GM12878 (cell line): Measurements from ENCODE around the gene CD180. TPM values are rescaled to one million over a fixed set of nuclear protein-coding genes. Genes with fewer than 3 reads are reported as not detected.

Experiments
- ATAC-seq: fragments of 200-7000 bp; cut with Tn5 transposase; 3 replicates; pipeline ENCODE4 v1.9.1; 2020; ENCODE audit warnings: mild to moderate bottlenecking, moderate library complexity
- BruUV-seq: library from RNA; stranded (reverse); fragments of 400-500 nt; replicated peaks from 2 replicates; lab custom pipeline; 2021; lab: Mats Ljungman, UMichigan
- CTCF ChIA-PET: fragments of 300-600 bp; sonication (Branson Sonifier 250); formaldehyde crosslinking; extraction: SDS; loops from one replicate; lab custom pipeline; 2021; ENCODE audit warnings: inconsistent platforms; lab: Yijun Ruan, JAX
- POLR2A ChIA-PET: fragments of 350-600 bp; formaldehyde crosslinking; extraction: SDS; loops from one replicate; lab custom pipeline; 2021; ENCODE audit warnings: inconsistent platforms; lab: Charles Lee
- RAD21 ChIA-PET: fragments of 300-600 bp; sonication (Branson Sonifier 250); formaldehyde crosslinking; loops from one replicate; lab custom pipeline; 2023; ENCODE audit warnings: antibody characterized with exemption; ENCODE audit not compliant: unreplicated experiment; lab: Charles Lee
- SMC1A ChIA-PET: fragments of 300-600 bp; sonication (Branson Sonifier 250); formaldehyde crosslinking; loops from one replicate; lab custom pipeline; 2023; ENCODE audit not compliant: unreplicated experiment, uncharacterized antibody; lab: Charles Lee
- DNase-seq: peaks from one replicate; pipeline ENCODE4 v3.0.0-alpha.2; 2011; ENCODE audit warnings: low read depth, low spot score
- FAIRE-seq: peaks from 3 replicates; lab custom pipeline; 2011; peaks lifted over from hg19 to GRCh38; lab: Jason Lieb, UNC
- H2AFZ ChIP-seq: 2 replicates; pipeline ENCODE4 v1.6.0; 2011; ENCODE audit warnings: low read depth, low read length, control low read depth; ENCODE audit not compliant: control insufficient read depth
- H3K27ac ChIP-seq: 2 replicates; pipeline ENCODE4 v1.5.1; 2011; ENCODE audit warnings: control low read depth; ENCODE audit not compliant: control insufficient read depth, insufficient read depth
- H3K27me3 ChIP-seq, 2 experiments: replicated peaks in 1 of 2; 2 replicates each; pipeline versions ENCODE4 v1.6.0 to v1.6.1; 2011; ENCODE audit warnings: low read length in 1 of 2; ENCODE audit not compliant: control insufficient read depth in 2 of 2, insufficient read depth in 2 of 2
- H3K36me3 ChIP-seq, 2 experiments: 2 replicates each; pipeline ENCODE4 v1.5.1; 2011; ENCODE audit warnings: low read length in 1 of 2; ENCODE audit not compliant: control insufficient read depth in 2 of 2, insufficient read depth in 2 of 2
- H3K4me1 ChIP-seq: 2 replicates; pipeline ENCODE4 v1.6.1; 2011; ENCODE audit warnings: mild to moderate bottlenecking, low read length, moderate library complexity, mixed read lengths; ENCODE audit not compliant: control insufficient read depth, insufficient read depth
- H3K4me2 ChIP-seq: 2 replicates; pipeline ENCODE4 v1.6.0; 2011; ENCODE audit warnings: control low read depth; ENCODE audit not compliant: control insufficient read depth, insufficient read depth
- H3K4me3 ChIP-seq: fragments of 200-600 bp; sonication (generic); 2 replicates; pipeline ENCODE4 v1.5.1; 2016
- H3K79me2 ChIP-seq: 2 replicates; pipeline ENCODE4 v1.6.0; 2011; ENCODE audit warnings: low read length; ENCODE audit not compliant: control insufficient read depth, insufficient read depth
- H3K9ac ChIP-seq: 2 replicates; pipeline ENCODE4 v1.8.0; 2011; ENCODE audit warnings: low read length, control low read depth, mixed read lengths; ENCODE audit not compliant: control insufficient read depth, insufficient read depth
- H3K9me3 ChIP-seq: replicated peaks from 3 replicates; pipeline ENCODE4 v1.5.1; 2011; ENCODE audit warnings: mild to moderate bottlenecking, low read length; ENCODE audit not compliant: control insufficient read depth, insufficient read depth
- H4K20me1 ChIP-seq: 2 replicates; pipeline ENCODE4 v1.6.0; 2011; ENCODE audit not compliant: control insufficient read depth, insufficient read depth
- CBFB ChIP-seq: IDR thresholded peaks from 2 replicates; pipeline ENCODE4 v1.6.1; 2016; ENCODE audit warnings: antibody characterized with exemption, low read depth
- CBX3 ChIP-seq: fragments of 200-600 bp; sonication (generic); IDR thresholded peaks from 2 replicates; pipeline ENCODE4 v1.6.1; 2016; ENCODE audit warnings: low read depth, borderline replicate concordance
- CEBPB ChIP-seq, 2 experiments: fragments of 150-350 bp in 1 of 2; IDR thresholded peaks; 2 replicates each; pipeline ENCODE4 v1.6.1; 2012 to 2014; ENCODE audit warnings: low read depth in 2 of 2, low read length in 2 of 2, borderline replicate concordance in 1 of 2, inconsistent platforms in 1 of 2
- E2F8 ChIP-seq: fragments of 450-650 bp; IDR thresholded peaks from 2 replicates; pipeline ENCODE4 v1.6.1; 2018; ENCODE audit warnings: mild to moderate bottlenecking, low read depth, moderate library complexity; ENCODE audit not compliant: partially characterized antibody
- FOXK2 ChIP-seq: fragments of 450-650 bp; IDR thresholded peaks from 2 replicates; pipeline ENCODE4 v1.6.1; 2017; ENCODE audit warnings: mild to moderate bottlenecking, moderate library complexity
- GATAD2B ChIP-seq: fragments of 450-650 bp; conservative IDR thresholded peaks from 2 replicates; pipeline ENCODE4 v1.6.1; 2017; ENCODE audit warnings: low read depth, mild to moderate bottlenecking, moderate library complexity
- HDAC2 ChIP-seq: fragments of 200-600 bp; sonication (generic); IDR thresholded peaks from 2 replicates; pipeline ENCODE4 v1.6.1; 2017
- MAX ChIP-seq: IDR thresholded peaks from 2 replicates; pipeline ENCODE4 v1.6.1; 2012; ENCODE audit warnings: low read depth, low read length, improper control_type of control experiment
- MEF2A ChIP-seq: IDR thresholded peaks from 2 replicates; pipeline ENCODE4 v1.6.1; 2011; ENCODE audit warnings: low read depth, mild to moderate bottlenecking, low read length, moderate library complexity; ENCODE audit not compliant: insufficient read depth
- MYB ChIP-seq: fragments of 150-350 bp; IDR thresholded peaks from 2 replicates; pipeline ENCODE4 v1.6.1; 2014; ENCODE audit warnings: mild to moderate bottlenecking, low read depth, low read length, borderline replicate concordance
- PBX3 ChIP-seq: IDR thresholded peaks from 2 replicates; pipeline ENCODE4 v1.6.1; 2011; ENCODE audit warnings: mild to moderate bottlenecking, low read depth, low read length, moderate library complexity; ENCODE audit not compliant: insufficient replicate concordance
- PML ChIP-seq: IDR thresholded peaks from 2 replicates; pipeline ENCODE4 v1.6.1; 2012; ENCODE audit warnings: low read length, inconsistent platforms
- RAD51 ChIP-seq: fragments of 450-650 bp; IDR thresholded peaks from 2 replicates; pipeline ENCODE4 v1.6.1; 2016; ENCODE audit warnings: moderate library complexity, mild to moderate bottlenecking, inconsistent platforms
- ZBED1 ChIP-seq: IDR thresholded peaks from 2 replicates; pipeline ENCODE4 v1.6.1; 2016; ENCODE audit warnings: borderline replicate concordance
- WGBS: methylation state at CpG from one replicate; pipeline ENCODE4 v1.1.6; 2016; ENCODE audit warnings: low lambda C conversion rate; ENCODE audit not compliant: insufficient replicate concordance, insufficient coverage; ENCODE audit errors: missing lambda C conversion rate; 5-methylcytosine and 5-hydroxymethylcytosine counted together
- in situ Hi-C: fragments of 300-500 bp; cut with MboI; formaldehyde crosslinking; loops from 9 replicates; pipeline ENCODE4 v1.14.3; 2018; ENCODE audit warnings: mixed read lengths
- intact Hi-C: fragments of 100-400 bp; cut with micrococcal nuclease; formaldehyde crosslinking; loops from one replicate; pipeline ENCODE4 v1.14.2; 2022; ENCODE audit not compliant: unreplicated experiment
- polyA plus RNA-seq, 11 experiments: library from polyadenylated mRNA; depleted of rRNA in 4 of 11; unstranded in 6 of 11; stranded (reverse) in 5 of 11; fragments of >200 nt; fragmentation: Nextera tagmentation in 4 of 11; fragmentation: Illumina TruSeq in 1 of 11; extraction: Ambion mirVana in 4 of 11; extraction: Trizol in 1 of 11; gene quantifications; 1 replicate in 1 of 11; 2 replicates in 10 of 11; pipeline versions ENCODE4 v1.2.1 to v1.2.3, GENCODE V29; 2011 to 2016; ENCODE audit warnings: inconsistent platforms in 2 of 11, missing spikeins in 2 of 11, low read depth in 1 of 11
- total RNA-seq, 4 experiments: library from RNA; depleted of rRNA in 3 of 4; stranded (reverse); fragments of >200 nt in 3 of 4; fragmentation: Illumina TruSeq in 1 of 4; extraction: Trizol in 1 of 4; gene quantifications; 2 replicates each; pipeline versions ENCODE4 v1.2.1 to v1.2.3, GENCODE V29; 2013 to 2021

Gene CD180
- total and polyA plus RNA-seq, 10 of the 15 experiments (the other 5 are each of a cell fraction or from before 2014, with no cell fraction given), result 0.22 to 9.7 (median 2.9) TPM

GRCh38 chr5:67214707-67215447 is 18.3 kb upstream of the CD180 start:
- TF ChIP-seq MEF2A, result no peak
- TF ChIP-seq FOXK2, result no peak
- TF ChIP-seq HDAC2, result no peak
- TF ChIP-seq CBX3, result no peak
- no peak for TF ChIP-seq MAX
- no peak for TF ChIP-seq PML
- TF ChIP-seq MYB, result no peak
- TF ChIP-seq PBX3, result no peak
- TF ChIP-seq GATAD2B, result no peak
- TF ChIP-seq CBFB, result no peak
- no peak for TF ChIP-seq RAD51
- no peak for TF ChIP-seq E2F8
- TF ChIP-seq CEBPB (IDR thresholded peaks at IDR 0.05; ENCODE audit: borderline replicate concordance in 1 of 2, low read depth in 2 of 2, low read length in 2 of 2), result no peak
- TF ChIP-seq ZBED1, result no peak
- Histone ChIP-seq H3K4me1 (peaks cover 14% of the 10 kb centered on the region), H3K27ac (no peak overlapping the region), H3K9me3 (no peaks in the 10 kb centered on the region), H3K27me3 (no peaks in the 10 kb centered on the region), H3K9ac (no peak overlapping the region), H4K20me1 (no peaks in the 10 kb centered on the region), H2AFZ (no peak overlapping the region), H3K79me2 (no peaks in the 10 kb centered on the region), H3K4me3 (no peak overlapping the region), H3K36me3 (no peaks in the 10 kb centered on the region), H3K4me2 (no peak overlapping the region)
- BruUV-seq, result no TSS peak
- in situ Hi-C loops (loop anchor here (5.0 to 25.0 kb wide), 3 partner anchors 53 to 403 kb away; no protein-coding TSS in a partner anchor), intact Hi-C loops (no loop called here)
- RAD21 ChIA-PET, result interaction anchor here (1.7 kb wide), 1 partner anchor 8 kb away, joined by 5 read pairs; no protein-coding TSS in a partner anchor
- 93% methylated on average over 12 of the region's 12 CpGs for WGBS
- no peak for ATAC-seq
- SMC1A ChIA-PET, result interaction anchor here (0.9 to 1.4 kb wide), 4 partner anchors 8 to 51 kb away, joined by 3 read pairs; no protein-coding TSS in a partner anchor
- POLR2A ChIA-PET, result no interaction called here
- FAIRE-seq, result no peak
- DNase-seq, result no peak
- CTCF ChIA-PET, result interaction anchor here (1.3 to 1.5 kb wide), 5 partner anchors 31 to 59 kb away, joined by 3 to 10 read pairs (median 4); no protein-coding TSS in a partner anchor
